Ovary (tissue), 3 donors: ENCODE measurements around the gene MEGF8.

ENCODE experiments used
- CTCF ChIP-seq, 3 donors: fragments of 450-650 bp in 2 of 3; fragments of 200-600 bp in 1 of 3; IDR thresholded peaks; one replicate each; pipeline versions ENCODE4 v1.5.1 to v1.8.0; 2016 to 2022; ENCODE audit warnings: antibody characterized with exemption in 3 of 3, mild to moderate bottlenecking in 1 of 3
- EP300 ChIP-seq: sonication (generic); formaldehyde crosslinking; IDR thresholded peaks from one replicate; pipeline ENCODE4 v1.6.1; 2017; ENCODE audit warnings: antibody characterized with exemption
- donor health status: DM: no; HTN: no; CAD: no.

DNA sequence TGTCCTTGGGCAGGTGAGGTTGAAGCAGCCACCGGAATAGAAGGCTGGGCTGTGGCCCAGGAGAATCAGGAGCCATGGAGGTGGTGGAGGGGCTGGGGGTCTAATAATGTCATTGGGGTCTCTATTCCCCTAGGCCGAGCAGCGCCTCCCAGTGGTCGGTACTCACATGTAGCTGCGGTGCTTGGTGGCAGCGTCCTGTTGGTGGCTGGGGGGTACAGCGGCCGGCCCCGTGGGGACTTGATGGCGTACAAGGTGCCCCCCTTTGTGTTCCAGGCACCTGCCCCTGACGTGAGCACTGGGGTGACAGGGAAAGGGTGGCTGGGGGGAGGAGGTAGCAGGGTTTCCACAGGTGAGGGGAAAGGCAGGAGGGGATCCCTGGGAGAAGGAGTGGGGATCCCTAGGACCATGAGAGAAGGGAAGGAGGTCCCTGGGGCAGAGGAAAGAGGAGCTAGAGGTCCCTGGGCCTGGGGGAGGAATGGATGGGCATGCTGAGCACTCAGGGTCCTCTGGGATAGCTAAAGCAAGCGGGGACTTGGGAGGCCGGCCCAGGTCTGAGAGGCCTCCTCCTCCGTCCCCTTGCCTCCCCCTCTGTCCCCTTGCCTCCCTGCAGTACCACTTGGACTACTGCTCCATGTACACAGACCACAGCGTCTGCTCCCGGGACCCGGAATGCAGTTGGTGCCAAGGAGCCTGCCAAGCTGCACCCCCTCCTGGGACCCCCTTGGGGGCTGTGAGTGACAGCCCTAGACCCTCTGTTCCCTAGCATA is 18.1 kb downstream of the MEGF8 start:
- no peak for TF ChIP-seq CTCF (IDR thresholded peaks at IDR 0.05)
- TF ChIP-seq EP300 = no peak
